Neural progenitor cell (in vitro differentiated cells): ENCODE results near the gene RAB11FIP3. TPM values are rescaled to one million over a fixed set of nuclear protein-coding genes. Genes with fewer than 3 reads are reported as not detected.

Source experiments
- DNase-seq: peaks from one replicate; pipeline ENCODE4 v3.0.0-alpha.2; 2016; ENCODE audit warnings: low spot score
- H2AFZ ChIP-seq: fragments of 200-600 bp; sonication (generic); replicated peaks from 2 replicates; pipeline ENCODE4 v1.6.1; 2016; ENCODE audit warnings: antibody characterized with exemption
- H3F3A ChIP-seq: fragments of 200-600 bp; sonication (generic); 2 replicates; pipeline ENCODE4 v1.6.1; 2016; ENCODE audit warnings: antibody characterized with exemption, low read depth
- H3K27ac ChIP-seq: fragments of 200-600 bp; sonication (generic); 2 replicates; pipeline ENCODE4 v1.5.1; 2016; ENCODE audit warnings: mild to moderate bottlenecking
- H3K27me3 ChIP-seq: fragments of 200-600 bp; sonication (generic); 2 replicates; pipeline ENCODE4 v1.6.1; 2016; ENCODE audit warnings: mild to moderate bottlenecking, moderate library complexity
- H3K36me3 ChIP-seq: fragments of 200-600 bp; sonication (generic); 2 replicates; pipeline ENCODE4 v1.5.1; 2016
- H3K4me1 ChIP-seq: fragments of 200-600 bp; sonication (generic); 2 replicates; pipeline ENCODE4 v1.6.1; 2016; ENCODE audit warnings: mixed run types
- H3K4me2 ChIP-seq: fragments of 200-600 bp; sonication (generic); 2 replicates; pipeline ENCODE4 v1.6.1; 2016
- H3K4me3 ChIP-seq: fragments of 200-600 bp; sonication (generic); 2 replicates; pipeline ENCODE4 v1.5.1; 2016
- H3K79me2 ChIP-seq: fragments of 200-600 bp; sonication (generic); 2 replicates; pipeline ENCODE4 v1.6.1; 2016; ENCODE audit warnings: low read depth
- H3K9ac ChIP-seq: fragments of 200-600 bp; sonication (generic); 2 replicates; pipeline ENCODE4 v1.6.1; 2016
- H3K9me3 ChIP-seq: fragments of 200-600 bp; sonication (generic); 2 replicates; pipeline ENCODE4 v1.5.1; 2016; ENCODE audit warnings: low read depth
- H4K20me1 ChIP-seq: fragments of 200-600 bp; sonication (generic); 2 replicates; pipeline ENCODE4 v1.6.1; 2016; ENCODE audit warnings: low read depth
- H3K27ac Mint-ChIP-seq: 3 replicates; pipeline ENCODE4 v1.8.0; 2021; ENCODE audit warnings: mixed read lengths
- H3K27me3 Mint-ChIP-seq: 2 replicates; pipeline ENCODE4 v1.8.0; 2022; ENCODE audit warnings: low read depth, mild to moderate bottlenecking, inconsistent platforms, moderate library complexity, mixed read lengths; ENCODE audit not compliant: insufficient read depth
- H3K36me3 Mint-ChIP-seq: 3 replicates; pipeline ENCODE4 v1.8.0; 2021; ENCODE audit warnings: mixed read lengths
- H3K4me1 Mint-ChIP-seq: 3 replicates; pipeline ENCODE4 v1.8.0; 2021; ENCODE audit warnings: mixed read lengths
- H3K4me3 Mint-ChIP-seq: 3 replicates; pipeline ENCODE4 v1.8.0; 2021; ENCODE audit warnings: mild to moderate bottlenecking, moderate library complexity, mixed read lengths
- H3K9me3 Mint-ChIP-seq: 3 replicates; pipeline ENCODE4 v1.8.0; 2020; ENCODE audit warnings: mixed read lengths
- CTCF ChIP-seq: fragments of 200-600 bp; sonication (generic); IDR thresholded peaks from 2 replicates; pipeline ENCODE4 v1.5.1; 2017; ENCODE audit warnings: antibody characterized with exemption, mild to moderate bottlenecking
- EZH2 ChIP-seq: fragments of 200-600 bp; sonication (generic); IDR thresholded peaks from 2 replicates; pipeline ENCODE4 v1.6.1; 2017; ENCODE audit warnings: antibody characterized with exemption, mild to moderate bottlenecking, moderate library complexity
- EZH2phosphoT487 ChIP-seq: fragments of 200-600 bp; sonication (generic); IDR thresholded peaks from 2 replicates; pipeline ENCODE4 v1.6.1; 2017; ENCODE audit warnings: antibody characterized with exemption
- total RNA-seq: library from RNA; depleted of rRNA; stranded (reverse); fragments of >200 nt; gene quantifications from 2 replicates; pipeline ENCODE4 v1.2.3, GENCODE V29; 2015; ENCODE audit warnings: low replicate concordance

The RAB11FIP3 gene
- total RNA-seq, 1 donor from 2014 or later: 15.5 TPM

- Mint-ChIP-seq H3K27ac (no peak overlapping the region), H3K27me3 (peaks cover 5% of the 10 kb centered on the region), H3K9me3 (no peaks in the 10 kb centered on the region), H3K4me1 (no peaks in the 10 kb centered on the region), H3K36me3 (peaks cover 5% of the 10 kb centered on the region), H3K4me3 (no peak overlapping the region)
- H3K79me2 ChIP-seq: peaks cover 6% of the 10 kb centered on the region
- H3K9ac ChIP-seq: no peak overlapping the region
- no peaks in the 10 kb centered on the region for H3F3A ChIP-seq
- no peaks in the 10 kb centered on the region for H3K9me3 ChIP-seq
- H4K20me1 ChIP-seq: peaks cover 20% of the 10 kb centered on the region
- no peak overlapping the region for H3K4me3 ChIP-seq
- DNase-seq: no peak
- TF ChIP-seq EZH2: no peak
- no peak for TF ChIP-seq CTCF
- no peak for TF ChIP-seq EZH2phosphoT487
- no peaks in the 10 kb centered on the region for H3K36me3 ChIP-seq
- no peak overlapping the region for H3K4me2 ChIP-seq
- H3K4me1 ChIP-seq: no peaks in the 10 kb centered on the region
- no peak overlapping the region for H3K27ac ChIP-seq
- no peaks in the 10 kb centered on the region for H3K27me3 ChIP-seq
- H2AFZ ChIP-seq: no peak overlapping the region
Measured at GRCh38 chr16:540645-541340, 115.3 kb downstream of the RAB11FIP3 start.

- H3K79me2 ChIP-seq: no peaks in the 10 kb centered on the region
- H4K20me1 ChIP-seq: peaks cover 23% of the 10 kb centered on the region
- no peak overlapping the region for H3K9ac ChIP-seq
- TF ChIP-seq EZH2 (no peak), EZH2phosphoT487 (no peak), CTCF (no peak)
- no peak overlapping the region for H3K4me2 ChIP-seq
- H3K27ac ChIP-seq: no peak overlapping the region
- no peak for DNase-seq
- Mint-ChIP-seq H3K4me3 (no peak overlapping the region), H3K9me3 (no peaks in the 10 kb centered on the region), H3K27ac (no peak overlapping the region), H3K36me3 (peaks cover 5% of the 10 kb centered on the region), H3K4me1 (no peaks in the 10 kb centered on the region), H3K27me3 (peaks cover 5% of the 10 kb centered on the region)
- no peaks in the 10 kb centered on the region for H3F3A ChIP-seq
- H3K4me1 ChIP-seq: no peaks in the 10 kb centered on the region
- H3K4me3 ChIP-seq: no peak overlapping the region
- no peaks in the 10 kb centered on the region for H3K27me3 ChIP-seq
- no peaks in the 10 kb centered on the region for H3K9me3 ChIP-seq
- no peak overlapping the region for H2AFZ ChIP-seq
- no peaks in the 10 kb centered on the region for H3K36me3 ChIP-seq
Measured at GRCh38 chr16:543301-544164, 118.1 kb downstream of the RAB11FIP3 start.

GRCh38 chr16:544517-544916, 119.1 kb downstream of the RAB11FIP3 start:
- H3K27me3 ChIP-seq: no peaks in the 10 kb centered on the region
- H3K4me1 ChIP-seq: no peaks in the 10 kb centered on the region
- no peak for DNase-seq
- peaks cover 5% of the 10 kb centered on the region for H3K36me3 Mint-ChIP-seq
- H3K9me3 Mint-ChIP-seq: no peaks in the 10 kb centered on the region
- no peaks in the 10 kb centered on the region for H3K79me2 ChIP-seq
- H2AFZ ChIP-seq: no peak overlapping the region
- H3K36me3 ChIP-seq: no peaks in the 10 kb centered on the region
- no peaks in the 10 kb centered on the region for H3F3A ChIP-seq
- no peak overlapping the region for H3K27ac Mint-ChIP-seq
- H3K4me3 Mint-ChIP-seq: no peak overlapping the region
- H3K4me3 ChIP-seq: no peak overlapping the region
- H3K4me2 ChIP-seq: no peak overlapping the region
- no peak for TF ChIP-seq EZH2
- TF ChIP-seq EZH2phosphoT487: no peak
- no peak for TF ChIP-seq CTCF
- H3K9ac ChIP-seq: no peak overlapping the region
- H3K9me3 ChIP-seq: no peaks in the 10 kb centered on the region
- H4K20me1 ChIP-seq: peaks cover 23% of the 10 kb centered on the region
- H3K4me1 Mint-ChIP-seq: no peaks in the 10 kb centered on the region
- peaks cover 5% of the 10 kb centered on the region for H3K27me3 Mint-ChIP-seq
- no peak overlapping the region for H3K27ac ChIP-seq
